GM23248 (cell line): Measurements from ENCODE around the gene DIDO1.

Experiments
- EZH2 ChIP-seq: fragments of 200-600 bp; sonication (generic); IDR thresholded peaks from 2 replicates; pipeline ENCODE4 v1.6.1; 2018; ENCODE audit warnings: antibody characterized with exemption, mild to moderate bottlenecking; ENCODE audit not compliant: insufficient read depth, poor library complexity, severe bottlenecking
- EZH2phosphoT487 ChIP-seq: fragments of 200-600 bp; sonication (generic); IDR thresholded peaks from 2 replicates; pipeline ENCODE4 v1.6.1; 2018; ENCODE audit warnings: antibody characterized with exemption, moderate library complexity, mild to moderate bottlenecking, low read depth; ENCODE audit not compliant: insufficient read depth

- TF ChIP-seq EZH2 (no peak), EZH2phosphoT487 (no peak)
These were observed 28.6 kb downstream of the DIDO1 start for GRCh38 chr20:62897666-62898065.
